Measurements from ENCODE around the gene RBFOX1.

RBFOX1 gene

GRCh38 chr16:7532534-7532933 is 199.9 kb downstream of the RBFOX1 start:
- TF ChIP-seq, protein P1, sequence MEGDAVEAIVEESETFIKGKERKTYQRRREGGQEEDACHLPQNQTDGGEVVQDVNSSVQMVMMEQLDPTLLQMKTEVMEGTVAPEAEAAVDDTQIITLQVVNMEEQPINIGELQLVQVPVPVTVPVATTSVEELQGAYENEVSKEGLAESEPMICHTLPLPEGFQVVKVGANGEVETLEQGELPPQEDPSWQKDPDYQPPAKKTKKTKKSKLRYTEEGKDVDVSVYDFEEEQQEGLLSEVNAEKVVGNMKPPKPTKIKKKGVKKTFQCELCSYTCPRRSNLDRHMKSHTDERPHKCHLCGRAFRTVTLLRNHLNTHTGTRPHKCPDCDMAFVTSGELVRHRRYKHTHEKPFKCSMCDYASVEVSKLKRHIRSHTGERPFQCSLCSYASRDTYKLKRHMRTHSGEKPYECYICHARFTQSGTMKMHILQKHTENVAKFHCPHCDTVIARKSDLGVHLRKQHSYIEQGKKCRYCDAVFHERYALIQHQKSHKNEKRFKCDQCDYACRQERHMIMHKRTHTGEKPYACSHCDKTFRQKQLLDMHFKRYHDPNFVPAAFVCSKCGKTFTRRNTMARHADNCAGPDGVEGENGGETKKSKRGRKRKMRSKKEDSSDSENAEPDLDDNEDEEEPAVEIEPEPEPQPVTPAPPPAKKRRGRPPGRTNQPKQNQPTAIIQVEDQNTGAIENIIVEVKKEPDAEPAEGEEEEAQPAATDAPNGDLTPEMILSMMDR (IDR thresholded peaks at IDR 0.05; ENCODE audit: low read length, missing control alignments) = no peak
- no peak overlapping the region for H3K4me3 ChIP-seq (replicated peaks; ENCODE audit: low read depth, low read length)
- DNase-seq (ENCODE audit: low read depth) = no peak

GRCh38 chr16:7534749-7535148 is 202.1 kb downstream of the RBFOX1 start:
- TF ChIP-seq, protein P1 (IDR thresholded peaks at IDR 0.05; ENCODE audit: low read length, missing control alignments) = no peak
- DNase-seq (ENCODE audit: low read depth) = no peak

DNA sequence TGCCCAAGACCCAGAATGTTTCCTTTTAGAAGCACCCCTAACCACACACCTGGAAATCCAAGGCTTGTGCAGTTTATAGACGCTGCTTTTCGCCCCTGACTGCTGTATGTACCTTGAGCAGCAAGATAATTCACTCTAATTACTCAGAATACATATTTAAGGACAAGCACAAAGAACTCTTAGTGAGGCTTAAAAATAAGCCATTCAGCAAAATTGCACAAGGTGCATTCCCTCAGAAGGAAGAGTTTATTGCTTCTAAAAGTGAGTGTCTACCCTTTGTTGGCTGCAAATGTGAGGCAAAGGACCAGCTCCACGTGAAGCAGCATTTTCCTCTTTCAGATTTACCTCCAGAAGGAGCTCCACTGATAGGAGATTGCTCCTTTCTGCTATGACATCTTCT is 208.4 kb downstream of the RBFOX1 start:
- DNase-seq (ENCODE audit: low read depth) = no peak

More at GRCh38 chr16:7534749-7535148, 202.1 kb downstream of the RBFOX1 start:
- no peak overlapping the region for H3K4me3 ChIP-seq (replicated peaks; ENCODE audit: low read depth, low read length)

DNA sequence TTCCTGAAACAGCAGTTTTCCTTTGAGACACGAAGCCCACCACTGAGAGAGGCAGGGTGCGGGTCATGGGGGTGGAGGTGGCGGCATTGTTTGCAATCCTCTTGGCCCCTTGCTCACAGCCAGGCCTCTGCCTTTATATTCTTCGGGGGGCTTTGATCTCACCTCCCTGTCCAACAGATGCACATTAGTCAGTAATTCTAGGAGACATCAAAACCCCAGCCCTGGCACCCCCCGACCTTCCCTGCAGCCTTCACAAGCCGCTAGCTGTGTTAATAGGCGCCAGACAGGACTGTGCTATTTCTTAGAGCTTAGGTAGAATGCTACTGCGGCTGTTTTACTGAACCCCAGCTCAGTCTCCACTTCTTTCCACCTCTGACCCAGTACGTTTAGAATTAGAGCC is 212.6 kb downstream of the RBFOX1 start:
- TF ChIP-seq, protein P1 (IDR thresholded peaks at IDR 0.05; ENCODE audit: low read length, missing control alignments) = no peak
- H3K4me3 ChIP-seq (replicated peaks; ENCODE audit: low read depth, low read length) = no peak overlapping the region
- DNase-seq (ENCODE audit: low read depth) = no peak

More for the DNA sequence above, 208.4 kb downstream of the RBFOX1 start:
- no peak overlapping the region for H3K4me3 ChIP-seq (replicated peaks; ENCODE audit: low read depth, low read length)
- TF ChIP-seq, protein P1 (IDR thresholded peaks at IDR 0.05; ENCODE audit: low read length, missing control alignments) = no peak

DNA sequence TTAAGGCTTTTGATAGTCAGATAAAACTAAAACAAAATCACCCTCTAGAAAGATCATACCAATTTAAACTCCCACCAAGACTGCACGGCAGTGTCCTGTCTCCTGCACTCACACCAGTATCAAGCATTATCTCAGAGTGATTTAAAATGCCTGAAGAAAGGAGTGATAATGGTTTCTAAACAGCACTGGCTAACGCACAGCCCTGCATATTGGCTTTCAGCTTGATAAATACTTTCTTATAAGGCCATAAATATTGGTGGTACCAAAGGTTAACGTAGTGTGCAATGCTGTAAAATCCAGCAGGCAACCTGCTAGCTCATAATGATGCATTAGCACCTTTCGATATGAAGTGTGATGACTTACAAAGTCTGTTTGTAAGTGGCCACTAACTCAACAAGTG is 214.3 kb downstream of the RBFOX1 start:
- no peak overlapping the region for H3K4me3 ChIP-seq (replicated peaks; ENCODE audit: low read depth, low read length)
- TF ChIP-seq, protein P1 (IDR thresholded peaks at IDR 0.05; ENCODE audit: low read length, missing control alignments) = no peak
- DNase-seq (ENCODE audit: low read depth) = no peak

- no peak overlapping the region for H3K4me3 ChIP-seq (replicated peaks; ENCODE audit: low read depth, low read length)
- no peak for DNase-seq (ENCODE audit: low read depth)
- TF ChIP-seq, protein P1 (IDR thresholded peaks at IDR 0.05; ENCODE audit: low read length, missing control alignments) = no peak
These were observed 215.1 kb downstream of the RBFOX1 start for GRCh38 chr16:7547736-7548135.

DNA sequence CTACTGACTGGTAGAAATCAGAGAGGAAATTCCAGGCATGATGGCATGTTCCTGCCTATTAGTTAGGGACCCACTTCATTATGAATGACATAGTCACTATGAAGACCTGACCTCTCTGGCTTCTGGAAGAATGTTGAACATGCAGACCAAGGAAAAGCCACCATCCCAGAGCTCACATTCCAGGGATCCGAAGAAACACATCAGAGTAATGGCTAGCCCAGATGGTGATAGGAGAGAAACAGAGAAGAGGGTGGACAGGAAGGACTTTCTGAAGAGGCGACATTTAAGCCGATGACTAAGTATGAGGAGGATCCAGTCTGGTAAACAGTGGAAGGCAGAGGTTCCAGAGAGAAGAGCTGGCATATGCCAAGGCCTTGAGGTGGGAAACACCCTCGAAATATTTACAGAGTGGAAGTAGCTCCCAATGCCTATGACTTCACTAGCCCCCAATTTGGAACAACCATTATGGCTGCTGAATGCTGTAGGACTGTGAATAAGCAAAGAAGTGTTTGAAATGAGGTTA is 216.2 kb downstream of the RBFOX1 start:
- no peak for DNase-seq (ENCODE audit: low read depth)
- no peak overlapping the region for H3K4me3 ChIP-seq (replicated peaks; ENCODE audit: low read depth, low read length)
- TF ChIP-seq, protein P1 (IDR thresholded peaks at IDR 0.05; ENCODE audit: low read length, missing control alignments) = no peak

Measured in fibroblast of pulmonary artery (primary cell).